Fibroblast of the conjunctiva (primary cell): ENCODE measurements around the gene KDM4C.
"Not testable (repeated sequence)": the region's sequence is repeated elsewhere in the genome, so short reads cannot be mapped to it uniquely, and the experiment has no call there.

Experiments
- DNase-seq: peaks from one replicate; pipeline ENCODE4 v3.0.0-alpha.2; 2010; ENCODE audit warnings: low read depth

The KDM4C gene

DNA sequence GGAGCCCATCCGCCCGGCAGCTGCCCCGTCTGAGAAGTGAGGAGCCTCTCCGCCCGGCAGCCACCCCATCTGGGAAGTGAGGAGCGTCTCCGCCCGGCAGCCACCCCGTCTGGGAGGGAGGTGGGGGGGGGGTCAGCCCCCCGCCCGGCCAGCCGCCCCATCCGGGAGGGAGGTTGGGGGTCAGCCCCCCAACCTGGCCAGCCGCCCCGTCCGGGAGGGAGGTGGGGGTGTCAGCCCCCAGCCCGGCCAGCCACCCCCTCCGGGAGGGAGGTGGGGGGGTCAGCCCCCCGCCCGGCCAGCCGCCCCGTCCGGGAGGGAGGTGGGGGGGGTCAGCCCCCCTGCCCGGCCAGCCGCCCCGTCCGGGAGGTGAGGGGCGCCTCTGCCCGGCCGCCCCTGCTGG is 49.9 kb downstream of the KDM4C start:
- not testable (repeated sequence) for DNase-seq

DNA sequence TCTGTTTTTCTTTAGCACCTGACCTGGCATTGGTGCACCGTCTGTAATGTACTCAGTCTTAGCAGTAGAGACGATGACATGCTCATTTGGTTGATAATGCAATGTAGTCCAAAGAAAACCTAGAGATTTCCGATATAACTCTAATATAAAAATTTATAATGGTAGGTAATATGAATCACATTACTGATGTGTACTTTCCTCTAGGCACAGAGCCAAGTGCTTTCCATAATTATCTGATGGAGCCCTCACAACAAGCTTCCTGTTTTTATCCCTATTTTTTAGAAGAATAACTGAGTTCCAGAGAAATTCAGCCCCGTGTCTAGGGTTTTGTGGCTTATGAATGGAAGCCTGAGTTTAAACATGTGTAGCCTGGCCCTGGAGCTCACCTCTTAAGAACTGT is 53.7 kb downstream of the KDM4C start:
- no peak for DNase-seq

DNA sequence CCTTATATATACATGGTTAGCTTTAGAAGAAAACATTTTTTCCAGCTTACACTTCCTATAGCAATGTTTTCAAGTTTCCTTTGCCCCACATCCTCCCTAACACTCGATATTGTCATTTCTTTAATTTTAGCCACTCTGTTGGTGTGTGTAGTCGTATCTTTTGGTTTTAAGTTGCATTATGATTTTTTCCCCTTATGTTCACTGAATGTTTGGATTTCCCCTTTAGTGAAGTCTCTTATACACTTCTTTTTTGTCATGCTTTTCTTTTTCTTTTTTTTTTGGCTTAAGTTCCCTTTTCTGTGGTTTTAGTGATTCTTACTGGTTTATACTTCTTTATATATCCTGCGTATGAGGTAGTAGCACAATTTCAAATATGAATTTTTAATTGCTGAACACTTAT is 58.8 kb downstream of the KDM4C start:
- no peak for DNase-seq

DNA sequence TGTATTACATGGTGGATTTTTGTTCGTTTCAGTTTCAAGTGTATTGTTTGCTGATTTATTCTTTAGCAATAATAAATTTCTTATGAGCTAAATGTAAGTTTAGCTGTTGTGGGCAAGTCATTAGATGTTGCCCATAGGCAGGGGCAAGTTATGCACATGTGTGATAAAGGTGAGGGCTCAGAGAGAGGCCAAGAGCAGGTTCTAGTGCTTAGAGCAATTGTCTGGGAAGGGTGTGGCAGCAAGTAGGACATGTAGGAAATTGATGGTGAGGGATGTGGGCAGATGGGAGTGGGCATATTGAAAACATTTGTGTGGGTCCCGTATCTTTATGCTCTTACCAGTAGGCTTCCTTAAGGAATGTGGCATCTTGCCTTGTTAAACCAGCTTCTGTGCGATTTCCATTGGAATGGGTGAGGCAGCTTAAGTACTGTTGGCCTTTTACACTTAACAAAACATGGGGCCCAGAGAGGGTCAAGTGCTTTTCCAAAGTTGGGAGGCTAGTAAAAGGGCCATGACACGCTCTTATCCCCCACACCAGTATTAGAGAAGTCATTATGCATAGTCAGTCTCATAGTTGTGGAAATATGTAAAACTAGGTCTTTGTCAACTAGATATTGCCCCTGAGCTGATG is 60.6 kb downstream of the KDM4C start:
- DNase-seq = no peak

DNA sequence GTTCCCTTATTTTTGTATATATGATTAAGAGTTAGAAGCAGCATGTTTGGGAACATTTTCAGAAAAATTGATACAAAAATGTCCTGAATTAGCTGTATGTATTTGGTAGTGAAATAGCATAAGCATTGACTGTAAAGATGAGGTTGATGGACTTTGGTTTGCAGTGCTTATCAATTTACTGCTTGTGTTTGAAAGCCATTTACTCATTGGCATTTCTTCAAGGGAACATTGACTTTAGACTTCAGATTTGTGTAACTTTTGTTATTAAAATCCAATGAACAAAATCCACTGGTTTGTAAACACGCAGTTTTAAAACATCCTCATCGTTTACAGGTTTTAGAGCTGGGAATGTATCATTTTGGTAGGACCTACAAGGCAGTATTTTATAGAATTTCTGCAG is 61.3 kb downstream of the KDM4C start:
- no peak for DNase-seq

DNA sequence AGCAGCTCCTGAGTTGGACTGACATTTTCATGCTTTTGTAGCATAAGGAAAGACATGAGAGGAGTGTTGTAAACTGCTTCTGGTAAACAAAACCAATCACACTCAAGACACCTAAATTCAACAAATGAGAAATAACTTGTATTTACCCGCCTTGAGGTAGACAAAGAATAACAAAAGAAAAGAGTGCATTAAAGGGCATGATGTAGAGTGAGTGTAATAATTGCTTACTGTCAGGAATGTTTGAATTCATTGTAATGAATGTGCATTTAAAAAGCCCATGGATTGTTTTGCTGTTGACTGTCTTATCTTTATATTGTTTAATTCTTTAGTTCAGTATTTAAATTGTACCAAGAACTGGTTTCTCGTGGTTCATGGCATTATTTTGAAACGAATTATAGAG is 61.8 kb downstream of the KDM4C start:
- no peak for DNase-seq

DNA sequence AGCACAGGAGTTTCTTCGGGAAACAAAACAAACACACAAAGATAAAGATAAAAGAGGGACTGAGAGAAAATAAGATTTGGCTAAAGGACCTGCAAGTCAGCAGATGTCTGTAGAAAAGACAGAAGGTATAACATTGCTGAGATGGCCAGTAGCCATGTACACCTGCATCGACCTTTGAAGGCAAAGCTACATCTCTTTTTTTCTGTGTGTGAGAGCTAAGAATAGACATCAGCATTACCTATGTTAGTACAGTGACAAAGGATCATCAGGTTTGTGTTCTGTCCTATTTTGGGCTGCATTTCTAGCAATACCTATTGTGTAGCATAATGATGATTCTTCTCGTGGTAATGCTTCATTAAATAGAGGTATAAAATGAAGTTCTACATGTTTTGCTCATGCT is 64.9 kb downstream of the KDM4C start:
- DNase-seq = no peak

DNA sequence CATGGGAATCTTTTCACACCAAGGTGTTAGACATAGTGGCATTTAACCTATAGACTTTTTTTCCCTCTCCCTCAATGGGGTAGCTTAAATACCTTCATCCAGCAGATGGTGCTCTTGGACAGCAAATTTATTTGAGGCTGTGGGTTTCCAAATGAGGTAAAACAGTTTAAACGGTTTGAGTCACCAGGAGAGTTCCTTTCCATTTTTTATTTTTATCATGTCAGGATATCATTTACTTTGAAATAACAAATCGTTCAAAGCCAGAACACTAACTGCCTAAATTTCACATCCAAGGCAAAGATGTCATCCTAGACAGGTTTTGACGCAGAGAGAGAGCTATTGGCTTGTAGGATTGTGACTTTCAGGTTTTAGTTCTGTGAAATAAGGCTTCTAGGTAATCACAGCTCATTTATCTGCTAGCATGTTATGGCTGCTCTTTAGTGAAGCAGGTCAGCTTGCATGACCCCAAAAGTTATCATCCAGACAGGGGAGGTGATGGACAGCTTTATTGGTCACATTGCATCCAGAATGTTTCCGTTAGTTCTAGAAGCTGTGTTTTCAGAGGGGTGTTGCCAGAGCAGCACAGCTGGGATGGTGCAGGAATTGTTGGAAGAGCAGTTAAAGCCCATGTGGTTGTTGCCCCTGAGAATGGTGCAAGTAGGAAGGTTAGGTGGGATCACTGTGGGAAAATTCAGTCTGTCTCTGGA is 69.8 kb downstream of the KDM4C start:
- peak; percentile 13 for DNase-seq

DNA sequence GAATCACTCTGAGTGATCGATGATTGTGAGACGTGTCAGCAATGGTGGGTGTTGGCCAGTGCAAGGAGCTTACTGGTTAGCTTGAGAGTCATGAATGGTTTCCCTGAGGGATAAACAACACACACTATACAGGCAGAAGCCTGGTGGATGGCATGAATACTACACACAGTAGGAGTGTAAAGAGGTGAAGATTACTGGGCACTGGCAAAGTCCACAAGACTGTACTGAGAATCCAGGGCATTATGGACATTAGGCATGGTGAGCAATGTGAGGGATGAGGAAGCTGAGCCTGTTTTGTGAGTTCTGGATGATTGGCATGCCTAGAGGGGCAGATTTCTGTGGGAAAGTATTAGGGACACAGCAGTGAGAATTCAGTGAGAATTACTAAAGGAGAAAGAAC is 71.3 kb downstream of the KDM4C start:
- no peak for DNase-seq

DNA sequence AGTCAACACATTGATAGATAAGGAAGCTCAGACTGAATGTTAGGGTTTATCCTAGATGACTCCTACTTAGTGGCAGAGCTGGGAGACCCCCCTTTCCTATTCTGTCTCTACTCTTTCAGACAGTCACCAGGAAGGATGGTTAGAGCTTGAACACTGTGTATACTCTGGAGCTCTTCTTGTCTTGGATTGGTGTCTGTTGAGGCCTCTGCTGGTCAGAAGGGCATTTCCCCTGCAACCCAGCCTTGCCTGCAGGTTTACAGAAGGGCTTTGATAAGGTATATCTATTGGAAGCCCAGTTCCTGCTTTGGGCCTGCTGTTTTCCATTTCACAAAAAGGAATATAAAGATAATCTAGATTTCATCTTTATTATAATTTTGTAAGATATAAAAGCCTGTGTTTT is 71.8 kb downstream of the KDM4C start:
- no peak for DNase-seq

DNA sequence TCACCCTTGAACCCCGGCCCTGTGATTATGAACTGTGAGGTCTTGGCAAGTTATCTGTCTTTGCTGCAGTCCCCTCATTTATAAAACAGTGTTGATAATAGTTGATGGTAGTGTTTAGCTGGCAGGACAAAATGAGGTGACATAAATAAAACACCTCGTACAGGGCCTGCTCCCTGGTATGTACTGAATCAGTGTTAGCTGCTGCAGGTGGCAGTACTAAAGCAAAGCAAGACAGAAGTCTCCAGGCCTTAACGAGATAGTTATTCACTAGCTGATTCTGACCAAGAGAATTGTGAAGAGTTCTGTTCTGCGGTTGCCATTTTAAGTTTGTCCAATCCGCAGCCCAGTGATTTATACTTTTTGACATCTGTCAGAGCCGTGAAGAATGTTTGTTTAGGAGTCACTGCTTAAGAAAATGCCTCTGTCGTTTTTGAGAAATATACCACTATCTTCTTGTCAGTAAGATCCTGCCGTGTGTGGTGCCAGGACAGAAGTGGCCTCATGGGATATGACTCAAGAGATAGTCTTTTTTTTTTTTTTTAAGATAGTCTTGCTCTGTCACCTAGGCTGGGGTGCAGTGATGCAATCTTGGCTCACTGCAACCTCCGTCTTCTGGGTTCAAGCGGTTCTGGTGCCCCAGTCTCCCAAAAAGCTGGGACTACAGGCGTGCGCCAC is 75.9 kb downstream of the KDM4C start:
- DNase-seq = no peak

DNA sequence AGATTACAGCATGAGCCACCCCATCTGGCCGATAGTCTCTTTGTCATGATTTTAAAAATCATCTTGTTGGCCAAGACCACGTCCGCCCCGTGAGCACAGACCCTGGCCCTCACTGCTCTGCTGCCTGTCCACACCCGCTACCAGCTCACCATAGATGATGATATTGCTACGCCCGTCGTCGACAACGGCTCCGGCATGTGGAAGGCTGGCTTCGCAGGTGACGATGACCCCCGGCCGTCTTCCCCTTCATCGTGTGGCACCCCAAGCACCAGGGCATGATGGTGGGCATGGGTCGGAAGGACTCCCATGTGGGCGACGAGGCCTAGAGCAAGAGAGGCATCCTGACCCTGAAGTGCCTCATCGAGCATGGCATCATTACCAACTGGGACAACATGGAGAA is 76.5 kb downstream of the KDM4C start:
- no peak for DNase-seq

DNA sequence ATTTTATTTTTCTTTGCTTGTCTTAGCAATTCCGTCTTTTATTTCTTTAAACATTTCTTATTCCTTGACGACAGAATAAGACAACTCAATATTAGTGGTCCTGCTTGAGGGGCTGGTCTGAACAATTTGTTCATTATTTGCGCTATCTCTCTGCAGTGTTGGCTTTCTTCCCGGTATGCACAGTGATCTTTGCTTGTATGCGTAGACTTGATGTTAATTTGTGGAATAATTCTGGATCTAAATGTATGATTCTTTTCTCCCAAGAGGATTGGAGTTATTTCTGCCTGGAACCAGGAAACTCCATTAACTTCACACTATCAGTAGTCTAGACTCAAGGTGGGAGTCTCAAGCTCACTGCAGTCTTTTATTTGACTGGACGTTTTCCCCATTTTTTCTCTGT is 80.4 kb downstream of the KDM4C start:
- DNase-seq = no peak

DNA sequence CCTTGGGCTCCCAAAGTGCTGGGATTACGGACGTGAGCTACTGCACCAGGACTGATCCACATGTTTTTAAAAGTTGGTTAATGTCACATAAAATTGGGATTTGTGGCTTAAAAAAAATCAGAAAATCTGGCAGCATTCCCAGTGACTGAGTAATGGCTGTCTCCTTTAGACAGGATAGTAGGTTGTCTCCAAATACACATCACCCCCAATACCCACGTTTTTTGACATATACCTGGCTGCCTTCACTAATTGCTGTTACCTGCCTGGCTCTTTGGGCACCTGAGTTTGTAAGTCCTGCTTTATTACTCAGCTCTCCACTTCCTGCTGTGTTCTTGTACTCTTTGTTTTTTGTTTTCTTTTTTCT is 84.8 kb downstream of the KDM4C start:
- DNase-seq = no peak

DNA sequence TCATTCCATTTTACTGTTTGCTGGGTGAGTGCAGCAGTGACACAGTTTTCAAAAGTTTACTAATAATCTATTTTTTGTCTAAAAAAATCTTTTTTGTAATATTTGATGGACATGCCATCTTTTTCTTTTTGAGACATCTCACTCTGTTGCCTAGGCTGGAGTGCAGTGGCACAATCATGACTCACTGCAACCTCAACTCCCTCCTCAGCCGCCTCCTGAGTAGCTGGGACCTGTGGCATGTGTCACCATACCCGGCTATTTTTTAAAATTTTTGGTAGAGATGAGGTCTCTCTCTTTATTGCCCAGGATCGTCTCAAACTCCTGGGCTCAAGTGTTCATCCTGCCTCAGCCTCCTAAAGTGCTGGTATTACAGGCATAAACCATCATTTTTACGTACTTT is 86.0 kb downstream of the KDM4C start:
- DNase-seq = no peak

DNA sequence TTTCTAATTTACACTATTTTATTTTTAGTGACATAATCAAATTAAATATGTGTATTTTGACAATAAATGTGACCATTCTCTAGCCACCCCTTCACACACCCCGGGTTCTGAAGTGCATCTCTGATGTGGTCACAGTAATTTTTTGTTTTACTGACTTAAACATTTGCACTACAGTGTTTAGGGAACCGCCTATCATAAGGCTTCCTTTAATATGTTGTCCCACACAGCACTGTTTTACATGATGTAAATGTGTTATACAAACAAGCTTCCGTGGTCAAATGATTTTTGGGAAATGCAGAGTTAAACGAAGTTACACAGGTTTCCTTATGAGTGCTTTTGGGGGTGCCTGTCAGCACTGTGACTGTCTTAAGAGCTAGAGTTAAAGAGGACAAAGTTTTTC is 86.5 kb downstream of the KDM4C start:
- no peak for DNase-seq

DNA sequence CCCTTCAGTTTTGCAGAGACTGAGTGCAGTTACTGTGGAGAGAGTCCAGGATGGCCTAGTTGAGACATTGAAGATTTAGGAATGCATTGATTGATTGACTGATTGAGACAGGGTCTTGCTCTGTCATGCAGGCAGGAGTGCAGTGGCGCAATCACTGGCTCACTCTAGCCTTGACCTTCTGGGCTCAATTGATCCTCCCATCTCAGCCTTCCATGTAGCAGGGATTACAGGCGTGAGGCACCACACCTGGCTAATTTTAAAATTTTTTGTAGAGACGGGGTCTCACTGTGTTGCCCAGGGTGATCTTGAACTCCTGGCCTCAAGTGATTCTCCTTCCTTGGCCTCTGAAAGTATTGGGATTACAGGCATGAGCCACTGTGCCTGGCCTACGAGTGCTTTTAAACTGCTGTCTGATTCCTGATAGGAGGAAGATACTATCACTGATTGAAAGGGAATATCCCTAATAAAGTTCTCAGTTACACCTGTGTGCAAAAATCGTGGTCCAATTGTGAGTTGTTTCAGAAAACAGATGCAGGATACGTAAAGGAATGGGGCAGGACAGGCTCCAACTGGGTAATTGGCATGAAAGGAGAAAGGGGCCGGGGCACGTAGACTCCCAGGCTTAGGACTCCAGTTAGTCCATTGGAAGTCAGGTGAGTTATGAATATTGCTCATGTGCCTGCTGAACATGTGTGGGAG is 87.5 kb downstream of the KDM4C start:
- no peak for DNase-seq

DNA sequence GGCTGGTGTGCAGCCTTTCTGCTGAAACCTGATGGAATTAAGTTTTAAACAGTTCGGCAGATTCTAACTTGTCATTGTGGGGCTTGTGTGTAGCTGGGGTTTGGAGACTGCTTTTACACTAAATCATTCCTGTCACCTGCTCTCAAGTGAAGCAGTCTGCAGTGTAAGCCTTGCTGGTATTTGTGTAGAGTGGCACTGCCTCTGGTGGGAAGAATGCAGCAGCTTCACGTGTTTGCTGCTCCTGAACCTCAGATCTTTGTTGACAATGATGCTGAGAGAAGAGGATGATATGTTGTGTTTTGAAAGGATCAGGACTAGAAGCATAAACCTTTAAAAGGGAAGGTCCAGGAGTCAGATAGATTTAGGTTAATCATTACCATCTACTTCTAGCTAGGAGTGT is 88.1 kb downstream of the KDM4C start:
- DNase-seq = no peak

DNA sequence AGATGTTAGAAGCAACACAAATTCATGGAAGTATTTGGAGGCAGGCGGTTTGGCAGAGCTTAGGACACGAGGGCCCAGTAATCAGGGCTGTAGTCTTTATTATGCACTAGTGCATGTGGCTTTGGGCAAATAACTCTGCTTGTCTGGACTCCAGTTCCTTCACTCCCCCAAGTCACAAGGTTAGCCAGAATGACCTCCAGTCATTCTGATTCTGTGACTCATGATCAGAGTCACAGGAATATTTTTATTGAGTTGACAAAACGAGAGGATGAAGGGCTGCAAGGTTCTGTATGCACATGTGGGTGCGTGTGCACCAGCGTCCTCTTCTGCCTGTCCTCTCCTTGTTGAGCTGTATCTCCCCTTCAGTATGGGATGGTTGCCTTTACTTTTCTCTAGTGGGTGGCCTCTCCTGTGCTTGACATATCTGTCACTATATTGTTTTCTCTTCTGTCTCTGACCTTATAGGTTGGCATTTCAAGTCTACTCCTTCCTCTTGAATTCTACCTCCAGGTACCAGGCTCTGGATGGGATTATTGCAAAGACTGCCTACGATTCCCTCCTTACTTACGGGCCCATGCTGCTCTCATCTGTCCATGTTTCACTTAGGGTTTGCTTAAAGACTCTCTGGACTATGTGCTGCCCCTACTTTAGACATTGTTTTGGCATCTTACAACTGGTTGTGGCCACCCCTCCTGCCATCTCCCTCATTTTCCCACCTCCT is 94.6 kb downstream of the KDM4C start:
- DNase-seq = no peak

DNA sequence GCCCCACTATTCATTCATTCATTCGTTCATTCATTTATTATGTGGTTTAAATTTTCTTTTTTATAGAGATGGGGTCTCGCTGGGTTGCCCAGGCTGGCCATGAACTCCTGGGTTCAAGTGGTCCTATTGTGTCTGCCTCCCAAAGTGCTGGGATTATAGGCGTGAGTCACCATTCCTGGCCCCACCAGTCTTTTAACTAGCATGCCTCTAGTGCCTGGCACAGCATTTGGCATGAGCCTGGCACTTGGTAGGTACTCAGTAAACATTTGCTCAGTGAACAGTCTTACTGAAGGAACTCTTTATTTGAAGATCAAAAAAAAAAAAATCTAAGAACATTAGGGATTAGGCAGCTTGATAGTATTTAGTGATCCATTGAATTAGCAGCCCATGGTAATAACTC is 98.1 kb downstream of the KDM4C start:
- DNase-seq = no peak

DNA sequence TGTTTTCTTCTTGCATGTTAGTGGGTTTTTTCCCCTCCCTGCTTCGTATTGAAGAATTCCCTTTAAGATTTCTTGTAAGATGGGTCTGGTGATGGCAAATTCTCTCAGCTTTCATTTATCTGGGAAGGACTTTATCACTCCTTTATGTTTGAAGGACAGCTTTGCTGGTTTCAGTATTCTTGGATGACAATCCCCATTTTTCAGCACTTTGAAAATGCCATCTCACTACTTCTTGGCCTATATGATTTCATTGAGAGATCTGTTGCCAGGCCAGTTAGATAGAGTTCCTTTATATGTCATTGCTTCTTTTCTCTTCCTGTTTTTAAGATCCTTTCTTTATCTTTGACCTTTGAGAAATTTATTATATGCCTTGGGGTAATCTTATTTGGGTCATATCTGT is 106.3 kb downstream of the KDM4C start:
- DNase-seq = no peak
